ENCODE measurements around the gene ZBTB7B.

DNA sequence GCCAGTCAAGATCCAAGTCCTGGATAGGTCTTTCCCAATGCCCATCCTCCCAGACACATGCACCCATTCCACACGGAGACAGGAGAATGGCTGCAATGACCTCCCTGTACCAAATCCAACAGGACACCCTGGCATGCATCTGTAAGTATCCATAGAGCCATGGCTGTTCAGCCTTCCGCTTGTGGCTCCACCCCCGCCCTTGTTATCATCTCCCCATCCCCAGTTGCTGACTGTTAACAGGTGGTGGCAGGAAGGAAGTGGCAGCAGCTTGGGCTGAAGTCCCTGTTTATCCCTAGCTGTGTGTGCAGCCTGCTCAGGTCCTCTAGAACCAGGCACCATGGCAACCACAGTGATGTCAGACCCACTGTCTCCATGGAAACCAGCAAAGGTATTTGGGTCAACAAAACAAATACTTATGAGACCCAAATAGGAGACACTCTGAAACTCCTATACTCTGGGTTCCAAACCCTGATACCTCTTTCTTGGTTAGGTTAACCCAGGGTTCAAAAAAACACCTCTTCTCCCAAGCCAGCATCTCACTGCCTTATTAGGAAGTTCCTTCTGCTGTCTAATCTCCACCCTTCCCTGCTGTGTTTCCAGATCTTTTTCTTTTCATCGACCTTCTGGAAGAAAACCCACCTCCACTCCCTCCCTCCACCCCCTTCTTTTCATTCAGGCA, 47.4 kb upstream of the ZBTB7B start:
- TF ChIP-seq, protein P1, sequence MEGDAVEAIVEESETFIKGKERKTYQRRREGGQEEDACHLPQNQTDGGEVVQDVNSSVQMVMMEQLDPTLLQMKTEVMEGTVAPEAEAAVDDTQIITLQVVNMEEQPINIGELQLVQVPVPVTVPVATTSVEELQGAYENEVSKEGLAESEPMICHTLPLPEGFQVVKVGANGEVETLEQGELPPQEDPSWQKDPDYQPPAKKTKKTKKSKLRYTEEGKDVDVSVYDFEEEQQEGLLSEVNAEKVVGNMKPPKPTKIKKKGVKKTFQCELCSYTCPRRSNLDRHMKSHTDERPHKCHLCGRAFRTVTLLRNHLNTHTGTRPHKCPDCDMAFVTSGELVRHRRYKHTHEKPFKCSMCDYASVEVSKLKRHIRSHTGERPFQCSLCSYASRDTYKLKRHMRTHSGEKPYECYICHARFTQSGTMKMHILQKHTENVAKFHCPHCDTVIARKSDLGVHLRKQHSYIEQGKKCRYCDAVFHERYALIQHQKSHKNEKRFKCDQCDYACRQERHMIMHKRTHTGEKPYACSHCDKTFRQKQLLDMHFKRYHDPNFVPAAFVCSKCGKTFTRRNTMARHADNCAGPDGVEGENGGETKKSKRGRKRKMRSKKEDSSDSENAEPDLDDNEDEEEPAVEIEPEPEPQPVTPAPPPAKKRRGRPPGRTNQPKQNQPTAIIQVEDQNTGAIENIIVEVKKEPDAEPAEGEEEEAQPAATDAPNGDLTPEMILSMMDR (IDR thresholded peaks at IDR 0.05): no peak
- TF ChIP-seq POLR2A (IDR thresholded peaks at IDR 0.05): no peak
